Dedifferentiated amniotic fluid mesenchymal stem cell (primary cell): ENCODE data around the gene GHITM.
A peak's percentile ranks its signal among the peaks of the same experiment; 100 is the strongest.
"Not testable (repeated sequence)": the region's sequence is repeated elsewhere in the genome, so short reads cannot be mapped to it uniquely, and the experiment has no call there.

ENCODE experiments used
- DNase-seq: peaks from one replicate; pipeline ENCODE4 v3.0.0-alpha.2; 2016; ENCODE audit errors: extremely low spot score

The GHITM gene

DNA sequence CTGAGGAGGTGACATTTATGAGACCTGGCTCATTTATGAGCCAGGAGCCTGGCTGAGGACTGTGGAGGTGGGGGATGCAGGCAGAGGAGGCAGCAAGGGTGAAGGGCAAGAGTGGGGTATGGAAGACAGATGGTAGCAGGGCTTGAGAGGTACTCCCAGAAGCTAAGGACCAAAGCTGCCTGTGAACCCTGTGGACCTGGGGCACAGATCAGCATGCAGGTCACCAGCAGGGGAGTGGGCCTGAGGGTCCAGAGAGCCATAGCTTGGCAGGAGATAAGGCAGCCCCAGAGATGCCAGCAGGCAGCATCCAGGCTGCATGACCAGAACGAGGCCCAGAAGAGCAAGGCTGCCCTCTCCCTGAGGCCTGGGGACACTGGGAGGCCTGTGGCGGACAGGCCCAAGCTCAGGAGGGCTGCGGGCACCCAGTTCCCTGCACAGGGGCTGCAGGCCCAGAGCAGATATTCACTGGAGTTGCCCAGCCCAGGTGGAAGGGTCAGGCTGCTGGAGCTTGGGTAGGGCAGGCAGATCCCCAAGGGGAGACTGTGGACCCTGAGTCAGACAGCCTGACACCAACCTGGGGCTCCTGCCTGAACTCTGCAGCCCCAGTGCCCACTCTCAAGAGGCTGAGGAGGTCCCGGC is 37.6 kb downstream of the GHITM start:
- no peak for DNase-seq

DNA sequence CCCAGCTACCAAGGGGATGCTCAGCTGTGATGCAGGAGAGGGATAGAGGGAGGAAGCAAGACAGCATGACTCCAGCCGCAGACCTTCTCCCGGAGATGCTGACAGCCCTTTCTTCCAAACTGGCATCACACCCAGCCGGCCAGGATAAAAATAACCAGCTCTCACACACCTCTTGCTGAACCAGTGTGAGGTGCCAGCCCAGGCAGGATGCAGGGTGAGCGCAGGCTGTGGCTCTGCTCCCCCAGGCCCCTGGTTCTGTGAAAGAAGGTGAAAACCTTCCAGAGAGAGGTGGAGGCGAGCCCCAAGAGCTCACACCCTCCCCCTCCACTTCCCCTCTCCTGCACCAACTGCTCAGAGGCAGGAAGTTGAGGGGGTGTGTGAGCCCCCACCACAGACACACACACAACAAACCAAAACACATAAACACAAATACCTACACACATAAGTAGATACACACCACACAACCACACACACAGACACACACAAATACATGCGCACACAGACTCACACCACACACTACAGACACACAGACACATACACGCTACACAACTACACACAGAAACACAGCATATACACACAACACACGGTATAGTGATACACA is 38.3 kb downstream of the GHITM start:
- DNase-seq = no peak

DNA sequence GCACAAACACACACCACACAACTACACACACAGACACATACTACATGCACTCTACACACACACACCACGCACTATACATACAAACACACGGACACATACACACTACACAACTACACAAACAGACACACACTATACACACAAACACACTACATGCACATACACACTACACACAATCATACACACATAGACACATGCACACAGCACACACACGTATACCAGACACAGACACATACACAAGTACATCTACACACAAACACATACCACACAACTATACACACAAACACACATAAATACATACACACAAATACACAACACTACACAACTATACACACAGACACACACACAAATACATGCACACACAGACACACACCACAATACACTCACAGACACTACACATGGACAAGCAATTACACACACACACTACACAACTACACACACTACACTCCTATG is 38.9 kb downstream of the GHITM start:
- no peak for DNase-seq

DNA sequence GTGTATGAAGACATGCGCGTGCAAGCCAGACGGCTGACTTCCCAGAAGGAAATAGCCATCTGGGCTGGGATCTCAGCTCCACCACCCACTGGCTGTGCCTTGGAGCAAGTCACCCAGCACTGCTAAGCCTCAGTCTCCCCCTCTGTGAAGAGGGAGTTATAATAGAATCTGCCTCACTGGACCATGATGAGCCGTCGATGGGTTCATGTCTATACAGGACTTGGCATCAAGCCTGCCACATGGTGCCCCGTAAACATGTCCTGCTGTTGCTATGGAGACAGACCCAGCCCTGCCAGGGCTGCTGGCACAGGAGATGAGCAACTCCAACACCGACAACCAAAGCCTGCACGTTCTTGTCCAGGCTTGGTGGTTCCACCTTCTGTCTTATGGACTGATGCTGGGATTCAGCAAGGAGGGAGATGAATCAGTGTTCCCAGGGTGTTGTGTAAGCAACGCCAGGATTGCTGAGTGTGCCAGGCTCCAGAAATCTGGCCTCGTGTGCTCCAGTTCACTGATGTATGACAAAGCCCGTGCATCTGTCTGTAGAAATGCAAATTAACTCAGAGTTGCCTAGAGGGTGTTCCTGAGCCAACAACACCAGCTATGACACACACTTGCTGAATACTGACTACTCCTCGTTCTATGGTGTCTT is 39.9 kb downstream of the GHITM start:
- peak; percentile 20 for DNase-seq

DNA sequence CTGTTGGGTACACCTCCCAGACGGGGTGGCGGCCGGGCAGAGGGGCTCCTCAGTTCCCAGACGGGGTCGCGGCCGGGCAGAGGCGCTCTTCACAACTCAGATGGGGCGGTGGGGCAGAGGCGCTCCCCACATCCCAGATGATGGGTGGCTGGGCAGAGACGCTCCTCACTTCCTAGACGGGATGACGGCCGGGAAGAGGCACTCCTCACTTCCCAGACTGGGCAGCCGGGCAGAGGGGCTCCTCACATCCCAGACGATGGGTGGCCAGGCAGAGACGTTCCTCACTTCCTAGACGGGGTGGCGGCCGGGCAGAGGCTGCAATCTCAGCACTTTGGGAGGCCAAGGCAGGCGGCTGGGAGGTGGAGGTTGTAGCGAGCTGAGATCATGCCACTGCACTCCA is 41.1 kb downstream of the GHITM start:
- DNase-seq = not testable (repeated sequence)

DNA sequence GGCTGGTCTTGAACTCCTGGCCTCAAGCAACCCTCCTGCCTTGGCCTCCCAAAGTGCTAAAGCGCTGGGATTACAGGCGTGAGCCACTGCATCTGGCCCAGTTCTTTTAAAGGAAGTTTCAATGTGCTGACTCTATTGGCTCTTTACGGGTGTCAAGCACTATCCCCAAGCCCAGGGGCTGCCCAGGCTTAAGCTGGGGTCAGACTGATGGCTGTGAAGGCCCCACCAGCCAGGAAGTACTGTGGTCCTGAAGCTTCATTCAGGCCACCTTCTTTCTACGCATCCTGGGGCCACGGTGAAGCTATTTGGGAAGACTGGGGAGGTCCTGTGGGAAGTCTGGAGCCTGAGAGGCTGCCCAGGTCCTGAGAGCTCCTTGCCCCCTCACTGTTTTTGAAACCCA is 42.3 kb downstream of the GHITM start:
- no peak for DNase-seq

DNA sequence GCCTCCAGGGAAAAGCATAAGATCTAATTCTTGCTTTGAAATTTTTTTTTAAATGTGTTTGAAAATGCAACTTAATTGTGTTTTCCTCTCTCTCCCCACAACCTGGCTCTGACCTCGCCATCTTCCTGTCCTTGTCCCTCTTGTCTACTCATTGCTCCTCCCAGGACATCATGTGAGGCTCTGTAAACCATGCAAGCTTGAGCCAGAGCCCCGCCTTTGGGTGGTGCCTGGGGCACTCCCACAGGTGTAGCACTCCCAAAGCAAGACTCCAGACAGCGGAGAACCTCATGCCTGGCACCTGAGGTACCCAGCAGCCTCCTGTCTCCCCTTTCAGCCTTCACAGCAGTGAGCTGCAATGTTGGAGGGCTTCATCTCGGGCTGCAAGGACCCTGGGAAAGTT is 45.2 kb downstream of the GHITM start:
- DNase-seq = no peak

DNA sequence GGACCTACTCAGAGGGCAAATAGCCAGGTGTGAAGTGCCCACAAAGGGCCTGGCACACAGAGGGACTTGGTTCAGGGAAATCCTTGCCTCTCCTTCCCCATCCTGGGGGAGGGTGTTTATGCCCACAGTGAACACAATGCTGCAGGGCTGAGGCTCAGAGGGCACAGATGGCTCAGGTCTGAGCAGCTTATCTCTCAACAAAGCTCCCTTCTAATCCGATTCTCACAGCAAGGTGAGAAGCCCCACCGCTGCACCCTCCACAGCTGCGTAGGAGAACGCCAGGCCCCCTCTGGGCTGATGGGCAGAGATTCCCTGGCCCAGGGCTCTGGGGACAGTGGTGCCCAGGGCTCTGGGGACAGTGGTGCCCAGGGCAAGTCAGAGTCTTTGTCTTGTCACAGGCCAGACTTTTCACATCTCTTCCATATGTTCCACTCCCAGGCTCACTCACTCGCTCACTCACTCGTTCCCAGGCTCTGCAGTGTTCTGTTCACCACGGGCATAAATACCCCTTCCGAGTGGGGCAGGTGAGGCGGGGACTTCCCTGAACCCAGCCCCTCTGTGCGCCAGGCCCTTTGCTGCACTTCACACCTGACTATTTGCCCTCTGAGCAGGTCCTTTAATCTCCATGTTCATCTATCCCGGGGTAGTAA is 46.3 kb downstream of the GHITM start:
- DNase-seq = no peak

DNA sequence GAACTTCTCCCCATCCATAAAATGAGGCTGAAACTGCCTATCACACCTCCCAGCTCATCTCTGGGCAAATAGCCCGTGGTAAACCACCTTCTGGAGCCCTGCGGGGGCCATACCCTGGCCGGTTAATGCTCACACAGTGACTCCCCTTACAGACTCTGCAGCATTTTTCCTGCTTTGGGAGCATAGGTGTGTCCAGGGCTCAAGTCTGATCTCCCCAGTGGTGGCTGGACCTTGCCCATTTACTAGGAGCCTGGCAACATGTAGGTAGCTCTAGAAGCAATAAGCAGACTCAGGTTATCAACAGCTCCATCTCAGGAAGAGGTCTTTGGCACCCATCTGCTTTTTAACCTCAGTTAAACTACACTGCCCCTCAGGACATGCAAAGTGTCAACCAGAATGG is 49.5 kb downstream of the GHITM start:
- no peak for DNase-seq

DNA sequence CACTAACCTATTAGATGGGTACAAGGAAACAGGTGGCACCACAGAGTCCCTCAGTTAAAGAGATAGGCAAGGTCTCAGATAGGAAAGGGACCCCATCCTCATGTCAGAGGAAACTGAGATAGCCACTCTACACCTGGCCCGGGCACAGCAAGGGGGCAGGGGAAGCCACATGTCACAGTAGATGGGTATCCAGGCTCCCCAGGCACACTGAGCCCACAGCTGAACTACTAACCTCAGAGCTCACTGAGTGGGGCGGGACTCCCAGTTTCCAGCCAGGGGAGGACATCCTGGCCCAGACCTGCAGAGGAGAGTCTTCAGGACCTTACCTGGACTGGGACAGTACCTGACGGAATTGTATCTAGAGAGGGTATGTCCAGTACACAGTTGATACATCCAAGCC is 51.3 kb downstream of the GHITM start:
- no peak for DNase-seq

DNA sequence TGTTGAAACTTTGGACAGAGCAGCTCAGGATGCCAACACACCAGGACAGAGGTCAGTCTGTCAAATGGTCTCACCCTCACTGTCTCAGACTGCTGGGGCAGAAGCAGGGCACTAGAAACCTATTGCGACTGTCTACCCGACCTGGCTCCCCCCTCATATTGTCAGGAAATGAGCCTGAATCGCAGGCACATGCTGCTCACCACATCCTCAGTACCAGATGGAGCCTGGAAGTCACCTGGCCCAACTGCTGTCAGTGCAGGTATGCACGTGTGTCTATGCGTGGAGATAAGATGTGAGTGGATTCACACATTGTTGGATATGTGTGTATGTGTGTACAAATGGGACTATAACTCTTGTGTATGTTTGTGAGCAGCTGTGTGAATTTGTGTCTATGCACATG is 51.8 kb downstream of the GHITM start:
- DNase-seq = no peak

DNA sequence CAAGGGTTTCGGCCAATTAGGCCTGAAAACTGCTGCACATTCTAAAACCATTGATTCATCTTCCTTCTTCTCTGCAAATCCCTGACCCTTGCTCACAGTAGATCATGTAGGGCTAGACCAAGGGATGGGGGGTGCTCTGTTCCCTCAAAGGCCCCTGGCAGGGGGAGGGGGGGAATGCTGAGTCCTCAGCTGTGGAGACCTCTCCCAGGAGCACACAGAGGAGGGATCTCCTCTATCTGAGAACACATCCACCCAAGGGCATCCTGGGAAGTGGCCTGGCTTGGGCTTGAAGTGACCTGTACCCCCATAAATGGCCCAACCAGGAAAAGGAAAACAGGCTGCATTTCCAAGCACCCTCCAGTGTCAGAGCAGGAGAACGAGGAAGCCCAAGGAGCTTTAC is 54.0 kb downstream of the GHITM start:
- no peak for DNase-seq

DNA sequence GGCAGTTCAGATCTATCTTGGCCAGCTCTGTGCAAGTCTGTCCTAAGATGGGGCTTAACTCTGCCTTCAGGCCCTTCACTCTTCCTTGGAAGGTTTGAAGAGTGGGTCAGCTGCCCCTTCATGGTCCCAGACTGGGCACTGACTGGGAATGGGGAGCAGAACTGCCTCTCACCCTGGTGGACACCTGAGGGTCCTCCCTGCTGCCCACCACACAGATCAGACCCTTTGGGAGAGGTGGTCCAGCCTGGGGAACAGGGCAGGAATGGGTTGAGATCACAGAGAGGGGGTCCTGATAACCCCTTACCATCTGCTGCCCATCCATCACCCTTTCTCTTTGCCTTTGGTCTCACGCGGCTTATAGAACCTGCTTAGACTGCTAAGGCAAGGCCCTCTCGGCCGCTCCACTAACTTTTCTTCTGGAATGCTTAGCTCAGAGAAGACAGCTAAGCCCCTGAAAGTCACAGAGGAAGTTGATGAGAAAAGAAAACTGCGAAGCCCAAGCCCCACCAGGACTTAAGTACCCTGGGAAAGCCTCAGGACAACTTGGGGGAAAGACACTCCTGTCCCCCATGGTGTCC is 54.6 kb downstream of the GHITM start:
- no peak for DNase-seq

DNA sequence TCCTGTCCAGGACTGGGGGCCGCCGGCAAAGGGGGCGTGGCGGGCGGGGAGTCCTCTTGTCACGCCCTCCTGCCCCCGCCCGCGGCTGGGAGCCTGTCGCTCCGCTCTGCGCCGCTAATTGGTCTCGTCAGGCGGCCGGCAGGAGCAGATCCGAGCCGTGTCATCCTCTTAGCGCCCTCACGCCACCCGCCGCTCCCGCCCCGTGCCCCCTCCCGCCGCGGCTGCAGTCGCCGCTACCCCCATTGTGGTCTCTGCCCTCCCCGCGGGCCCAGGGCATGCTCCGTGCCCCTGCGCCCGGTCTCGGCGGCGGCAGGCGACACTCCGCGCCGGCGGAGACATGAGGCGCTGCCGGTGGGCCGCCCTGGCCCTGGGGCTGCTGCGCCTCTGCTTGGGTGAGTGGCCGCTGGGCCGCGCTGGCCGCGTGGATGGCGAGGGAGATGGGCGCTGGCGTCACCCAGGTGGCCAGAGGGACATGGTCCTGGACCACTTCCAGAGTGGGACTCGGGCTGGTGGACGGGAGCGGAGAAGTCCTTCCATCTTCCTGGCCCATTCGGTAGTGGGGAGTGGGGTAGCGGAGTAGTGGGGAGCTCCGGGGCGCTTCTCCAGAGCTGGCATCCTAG is 55.2 kb downstream of the GHITM start, which contains the start of gene CDHR1:
TSS of gene CDHR1 (plus strand) at position 114 of the 620 bp plus-strand sequence. CDS start at position 338, 224 bp downstream.
- no peak for DNase-seq

DNA sequence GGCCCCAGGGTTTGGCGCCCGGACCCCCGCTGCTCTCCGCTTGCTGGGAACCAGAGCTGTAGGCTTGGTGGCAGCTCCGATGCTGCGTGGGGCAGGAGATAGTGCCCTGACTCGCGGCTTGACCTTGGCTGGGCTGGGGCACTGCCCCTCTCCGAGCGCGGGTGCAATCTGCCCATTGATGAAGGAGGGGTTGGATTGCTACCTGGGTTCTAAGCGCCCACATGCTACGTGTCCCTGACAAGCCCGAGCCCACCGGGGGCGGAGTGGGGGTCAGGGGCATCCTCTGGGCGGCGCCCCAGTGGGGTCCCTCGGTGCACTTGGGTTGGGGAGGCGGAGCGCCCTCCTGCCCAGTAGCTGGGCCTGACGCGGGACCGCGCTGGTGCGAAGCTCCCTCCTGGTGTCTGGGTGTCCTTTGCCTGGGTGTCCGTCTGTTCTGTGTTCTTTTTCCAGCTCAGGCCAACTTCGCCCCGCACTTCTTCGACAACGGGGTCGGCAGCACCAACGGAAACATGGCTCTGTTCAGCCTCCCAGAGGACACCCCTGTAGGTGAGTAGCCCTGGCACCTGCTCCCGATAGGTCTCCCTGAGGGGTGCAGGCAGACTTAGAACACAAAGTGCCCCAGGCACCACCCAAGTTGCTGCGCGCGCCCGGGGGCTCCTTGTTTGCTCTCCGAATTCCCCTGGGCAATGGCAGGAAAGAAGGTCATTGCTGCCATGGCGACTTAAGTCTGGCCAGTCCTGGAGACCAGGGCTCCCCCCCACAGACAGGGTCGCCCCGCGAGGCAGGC is 55.9 kb downstream of the GHITM start:
- DNase-seq = no peak

DNA sequence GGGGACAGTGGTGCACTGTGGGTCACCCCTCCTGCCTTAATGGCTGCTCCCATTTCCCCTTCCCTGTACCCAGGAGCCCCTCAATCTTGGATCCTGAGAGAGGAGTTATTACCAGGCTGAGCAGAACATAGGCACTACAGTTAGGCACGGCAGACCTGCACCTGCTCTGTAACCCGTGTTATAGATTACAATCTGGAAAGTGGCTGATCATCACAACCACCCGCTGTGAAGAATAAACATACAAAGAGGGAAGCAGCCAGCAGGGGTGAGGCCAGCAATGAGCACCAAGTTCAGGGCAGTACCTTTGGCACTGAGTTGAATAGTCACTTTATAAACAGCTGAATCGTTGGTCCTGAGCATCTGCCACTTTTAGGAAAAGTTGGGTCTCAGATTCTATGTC is 56.8 kb downstream of the GHITM start:
- no peak for DNase-seq

DNA sequence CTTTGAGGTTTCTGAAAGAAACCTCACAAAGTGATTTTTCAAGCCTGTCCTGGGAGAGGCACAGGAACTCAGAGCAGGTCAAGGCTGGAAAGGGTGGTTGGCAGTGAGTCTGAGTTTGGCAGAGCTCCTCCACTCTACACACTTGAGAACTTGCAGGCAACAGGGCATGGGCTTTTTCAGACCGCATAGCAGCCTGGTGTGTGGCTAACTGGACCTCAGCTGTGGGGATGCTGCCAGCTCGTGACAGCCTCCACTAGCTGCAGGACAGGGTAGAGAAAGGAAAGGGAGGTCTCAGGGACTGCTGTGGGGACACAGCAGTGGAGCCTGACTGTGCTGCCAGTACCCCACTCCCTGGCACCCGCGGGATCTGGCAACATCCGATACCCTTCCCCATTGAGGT is 57.6 kb downstream of the GHITM start:
- DNase-seq = no peak

DNA sequence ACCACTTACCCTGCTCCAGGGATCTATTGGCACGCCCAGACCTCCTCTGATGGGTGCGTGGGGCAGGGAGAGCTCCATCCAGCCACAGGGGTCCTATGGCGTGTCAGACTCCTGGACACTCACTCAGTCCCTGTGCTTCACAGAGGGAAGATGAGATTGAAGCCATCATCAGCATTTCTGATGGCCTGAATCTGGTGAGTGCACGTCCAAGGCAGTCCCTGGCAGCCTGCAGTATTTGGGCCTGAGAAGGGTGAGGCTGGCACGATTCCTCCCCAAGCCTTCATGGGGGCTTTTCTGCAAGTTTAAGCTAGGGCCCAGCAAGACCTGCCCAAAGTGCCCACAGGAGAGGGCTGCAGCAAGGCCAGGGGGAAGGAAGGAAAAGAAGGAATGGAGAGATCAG is 58.3 kb downstream of the GHITM start:
- DNase-seq = no peak

DNA sequence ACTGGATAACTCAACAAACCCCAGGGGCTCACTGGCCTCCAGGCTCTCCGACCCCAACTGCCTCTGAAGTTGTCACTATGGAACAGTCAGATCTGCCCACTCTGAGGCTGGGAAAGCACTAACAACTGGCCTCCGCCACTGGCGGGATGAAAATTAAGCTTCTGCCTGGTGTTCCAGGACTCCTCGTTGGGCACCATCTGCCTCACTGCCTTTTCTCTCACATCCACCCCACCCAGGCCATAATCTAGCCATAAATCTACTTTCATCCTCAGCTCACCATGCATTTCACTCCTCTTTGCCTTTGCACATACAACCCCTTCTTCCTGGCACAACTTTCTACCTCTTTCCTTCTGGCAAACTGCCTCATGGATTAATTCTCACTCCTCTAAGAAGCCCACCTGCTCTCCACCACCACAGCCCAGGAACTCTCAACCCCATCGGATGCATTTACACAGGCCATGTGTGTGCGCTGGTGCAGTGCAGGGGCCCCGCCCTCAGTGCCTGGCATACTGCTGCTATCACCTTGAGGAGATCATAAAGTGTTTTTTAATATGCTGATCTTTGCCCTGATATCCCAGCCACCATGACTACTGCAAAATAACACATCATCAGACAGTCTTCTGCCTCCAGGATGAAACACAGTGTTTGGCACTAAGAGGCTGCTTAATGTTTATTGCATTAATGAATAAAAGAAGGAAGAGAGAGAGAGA is 59.1 kb downstream of the GHITM start:
- DNase-seq = no peak

DNA sequence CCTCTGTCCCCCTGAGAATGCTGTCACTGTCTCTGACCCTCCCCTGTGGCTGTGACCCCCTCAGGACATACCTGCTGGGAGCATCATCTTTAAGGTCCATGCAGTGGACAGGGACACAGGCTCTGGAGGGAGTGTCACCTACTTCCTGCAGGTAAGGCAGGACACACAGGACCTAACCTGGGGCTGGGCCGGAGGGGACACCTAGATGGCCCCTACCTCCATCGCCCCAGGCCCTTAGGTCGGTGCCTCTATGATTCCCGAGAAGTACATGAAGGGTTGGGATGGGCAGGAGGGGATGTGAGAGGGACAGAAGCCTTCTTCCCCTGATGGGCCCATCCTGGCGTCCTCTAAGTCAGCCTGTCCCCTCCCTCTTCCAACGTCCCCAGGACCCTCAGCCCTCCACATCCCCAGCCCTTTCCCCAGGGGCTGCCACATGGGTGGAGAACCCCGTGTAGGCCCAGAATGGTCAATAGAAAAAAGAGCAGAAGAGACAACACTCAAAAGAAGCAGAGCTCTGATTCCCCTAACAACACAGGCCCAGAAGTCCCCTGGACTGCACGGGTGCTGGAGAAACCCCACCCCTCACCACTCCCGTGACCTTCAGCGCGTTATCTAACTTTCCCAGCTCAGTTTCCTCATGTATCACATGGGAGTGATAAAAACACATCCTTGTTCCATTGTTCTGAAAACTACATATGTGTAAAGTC is 61.4 kb downstream of the GHITM start:
- no peak for DNase-seq
